IMR-90 (cell line): ENCODE results near the gene RBL2. TPM values are rescaled to one million over a fixed set of nuclear protein-coding genes. Genes with fewer than 3 reads are reported as not detected.

Experiments used
- ATAC-seq: fragments of 200-7000 bp; cut with Tn5 transposase; 2 replicates; pipeline ENCODE4 v1.9.1; 2020; ENCODE audit warnings: low read depth, mild to moderate bottlenecking, moderate library complexity
- BruUV-seq: library from RNA; stranded (reverse); fragments of 400-500 nt; replicated peaks from 2 replicates; lab custom pipeline; 2021; lab: Mats Ljungman, UMichigan
- CTCF ChIA-PET: fragments of 300-600 bp; formaldehyde crosslinking; extraction: SDS; loops from one replicate; lab custom pipeline; 2021; ENCODE audit warnings: antibody characterized with exemption; lab: Yijun Ruan, JAX
- POLR2A ChIA-PET: fragments of 300-600 bp; sonication (Branson Sonifier 250); formaldehyde crosslinking; loops from one replicate; lab custom pipeline; 2022; ENCODE audit warnings: antibody characterized with exemption; ENCODE audit not compliant: unreplicated experiment; lab: Charles Lee
- DNase-seq: peaks from one replicate; pipeline ENCODE4 v3.0.0; 2013
- H2AFZ ChIP-seq: replicated peaks from 2 replicates; pipeline ENCODE3; 2013; ENCODE audit warnings: low read length, mild to moderate bottlenecking; ENCODE audit not compliant: poor library complexity
- H2AK5ac ChIP-seq: 2 replicates; pipeline ENCODE4 v1.6.1; 2013; ENCODE audit warnings: low read depth, low read length, inconsistent platforms
- H2AK9ac ChIP-seq: replicated peaks from 2 replicates; pipeline ENCODE3; 2013; ENCODE audit warnings: mild to moderate bottlenecking, low read depth, low read length, moderate library complexity; ENCODE audit not compliant: poor library complexity
- H2BK120ac ChIP-seq: 2 replicates; pipeline ENCODE4 v1.6.1; 2013; ENCODE audit warnings: low read depth, low read length, inconsistent platforms
- H2BK15ac ChIP-seq: 3 replicates; pipeline ENCODE4 v1.6.1; 2013; ENCODE audit warnings: low read depth, low read length, inconsistent platforms
- H2BK20ac ChIP-seq: 2 replicates; pipeline ENCODE4 v1.6.1; 2013; ENCODE audit warnings: low read depth, mild to moderate bottlenecking, inconsistent platforms, low read length, moderate library complexity
- H2BK5ac ChIP-seq: 2 replicates; pipeline ENCODE4 v1.6.1; 2013; ENCODE audit warnings: mild to moderate bottlenecking, low read depth, low read length, inconsistent platforms; ENCODE audit not compliant: poor library complexity, severe bottlenecking
- H3K14ac ChIP-seq: replicated peaks from 2 replicates; pipeline ENCODE4 v1.6.1; 2013; ENCODE audit warnings: low read depth, low read length, inconsistent platforms
- H3K18ac ChIP-seq: 2 replicates; pipeline ENCODE4 v1.6.1; 2013; ENCODE audit warnings: low read depth, low read length, control low read depth
- H3K23ac ChIP-seq: 2 replicates; pipeline ENCODE4 v1.6.1; 2013; ENCODE audit warnings: low read depth, low read length, inconsistent platforms
- H3K27ac ChIP-seq: 2 replicates; pipeline ENCODE4 v1.5.1; 2013; ENCODE audit warnings: mild to moderate bottlenecking, control low read depth, low read length; ENCODE audit not compliant: insufficient read depth
- H3K27me3 ChIP-seq: 2 replicates; pipeline ENCODE4 v1.6.1; 2013; ENCODE audit warnings: low read length; ENCODE audit not compliant: control insufficient read depth, insufficient read depth
- H3K36me3 ChIP-seq: 2 replicates; pipeline ENCODE4 v1.6.1; 2013; ENCODE audit warnings: low read length, mixed read lengths; ENCODE audit not compliant: control insufficient read depth, insufficient read depth
- H3K4ac ChIP-seq: 2 replicates; pipeline ENCODE4 v1.6.1; 2013; ENCODE audit warnings: low read depth, low read length, inconsistent platforms
- H3K4me1 ChIP-seq: 2 replicates; pipeline ENCODE4 v1.6.1; 2013; ENCODE audit warnings: low read length, mixed read lengths; ENCODE audit not compliant: control insufficient read depth, insufficient read depth
- H3K4me2 ChIP-seq: 2 replicates; pipeline ENCODE4 v1.6.1; 2013; ENCODE audit warnings: low read depth, mild to moderate bottlenecking, control low read depth, low read length, moderate library complexity
- H3K4me3 ChIP-seq: 2 replicates; pipeline ENCODE4 v1.5.1; 2013; ENCODE audit warnings: low read depth, mild to moderate bottlenecking, control low read depth, low read length, moderate library complexity; ENCODE audit not compliant: insufficient read depth
- H3K56ac ChIP-seq: 2 replicates; pipeline ENCODE4 v1.6.1; 2013; ENCODE audit warnings: low read length, inconsistent platforms; ENCODE audit not compliant: insufficient read depth; ENCODE audit errors: extremely low read depth
- H3K79me1 ChIP-seq, 2 experiments: 2 replicates each; pipeline ENCODE4 v1.6.1; 2013; ENCODE audit warnings: low read length in 2 of 2, inconsistent platforms in 1 of 2, low read depth in 1 of 2
- H3K9ac ChIP-seq: 2 replicates; pipeline ENCODE4 v1.6.1; 2013; ENCODE audit warnings: low read depth, low read length, control low read depth
- H3K9me1 ChIP-seq: 2 replicates; pipeline ENCODE4 v1.6.1; 2013; ENCODE audit warnings: low read length, inconsistent platforms; ENCODE audit not compliant: insufficient read depth
- H3K9me3 ChIP-seq: 2 replicates; pipeline ENCODE4 v1.6.1; 2013; ENCODE audit warnings: low read length; ENCODE audit not compliant: control insufficient read depth, insufficient read depth
- H4K20me1 ChIP-seq: 2 replicates; pipeline ENCODE4 v1.6.1; 2013; ENCODE audit warnings: low read length, inconsistent platforms; ENCODE audit not compliant: insufficient read depth
- H4K5ac ChIP-seq: 2 replicates; pipeline ENCODE4 v1.6.1; 2013; ENCODE audit warnings: mild to moderate bottlenecking, low read depth, low read length, control low read depth
- H4K8ac ChIP-seq, 2 experiments: 2 replicates each; pipeline ENCODE4 v1.6.1; 2013; ENCODE audit warnings: low read depth in 2 of 2, low read length in 2 of 2, control low read depth in 1 of 2, inconsistent platforms in 1 of 2
- H4K91ac ChIP-seq: 2 replicates; pipeline ENCODE4 v1.6.1; 2013; ENCODE audit warnings: low read depth, low read length, inconsistent platforms; ENCODE audit not compliant: insufficient read depth
- CEBPB ChIP-seq: IDR thresholded peaks from 2 replicates; pipeline ENCODE4 v1.6.1; 2012; ENCODE audit warnings: low read depth, low read length, improper control_type of control experiment
- RCOR1 ChIP-seq: IDR thresholded peaks from 2 replicates; pipeline ENCODE4 v1.6.1; 2012; ENCODE audit warnings: mild to moderate bottlenecking, low read length, improper control_type of control experiment; ENCODE audit not compliant: insufficient replicate concordance
- WGBS, 2 experiments: methylation state at CpG; one replicate each; pipeline versions ENCODE4 v1.1.5 to v1.1.7; 2013; ENCODE audit warnings: missing lambda C conversion rate in 2 of 2; ENCODE audit not compliant: insufficient read length in 1 of 2; ENCODE audit errors: extremely low coverage in 2 of 2; 5-methylcytosine and 5-hydroxymethylcytosine counted together
- dilution Hi-C: fragments of 300-500 bp; cut with HindIII; formaldehyde crosslinking; loops from one replicate; pipeline ENCODE4 v1.14.3; 2018; ENCODE audit warnings: low sequenced_read_pairs; ENCODE audit not compliant: unreplicated experiment
- in situ Hi-C: fragments of 300-500 bp; cut with MboI; formaldehyde crosslinking; loops from 3 replicates; pipeline ENCODE4 v1.14.3; 2019; ENCODE audit warnings: low sequenced_read_pairs, inconsistent platforms, mixed read lengths
- intact Hi-C: fragments of 100-400 bp; cut with micrococcal nuclease; formaldehyde crosslinking; loops from 2 replicates; pipeline ENCODE4 v1.10.0; 2022
- polyA plus RNA-seq, 3 experiments: library from polyadenylated mRNA; depleted of rRNA; stranded (reverse); fragments of >200 nt; gene quantifications; 2 replicates each; pipeline ENCODE4 v1.2.3, GENCODE V29; 2012; ENCODE audit warnings: low replicate concordance in 1 of 3
- total RNA-seq: library from RNA; depleted of rRNA; stranded (reverse); fragments of >200 nt; gene quantifications from 2 replicates; pipeline ENCODE4 v1.2.3, GENCODE V29; 2012

Gene RBL2
- total and polyA plus RNA-seq, 2 of the 4 experiments (the other 2 are of a cell fraction) = 19.7 to 23.4 TPM

DNA sequence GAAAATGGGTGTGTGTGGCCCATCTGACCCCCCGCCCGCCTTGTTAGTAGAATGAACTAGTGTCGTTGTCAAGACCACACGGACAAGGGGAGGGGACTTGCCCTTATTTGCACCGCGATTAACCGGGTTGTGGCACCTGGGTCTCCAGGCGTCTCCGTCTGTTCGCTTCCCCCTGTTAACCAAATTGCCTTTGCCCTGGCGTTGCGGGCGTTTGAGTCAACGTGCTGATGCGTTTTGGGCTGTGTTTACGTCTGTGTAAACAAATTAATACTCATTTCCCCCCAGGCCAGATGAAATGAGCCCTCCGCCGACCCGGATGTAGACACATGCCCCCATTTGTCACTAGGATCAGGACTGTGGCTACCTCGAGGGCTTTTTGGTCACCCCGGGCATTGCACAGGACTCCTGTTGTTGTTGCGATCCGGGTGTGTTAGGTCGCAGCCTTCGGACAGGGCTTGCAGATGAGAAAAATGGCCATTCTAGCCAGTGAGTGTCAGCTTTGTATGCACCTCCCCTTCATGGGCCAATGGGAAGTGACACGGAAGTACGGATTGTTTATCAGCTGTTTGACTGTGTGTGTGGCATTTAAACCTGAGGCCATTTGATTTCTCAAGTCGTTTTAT is 906 bp downstream of the RBL2 start:
- Histone ChIP-seq H3K79me1 (peaks cover 3 to 22% of the 10 kb centered on the region in 2 experiments; a peak in 2 of 4 replicates), H2BK20ac (no peak overlapping the region), H4K91ac (peak overlapping the region; percentile 5), H3K9ac (peak overlapping the region; percentile 86), H2AFZ (peak overlapping the region; percentile 97), H3K9me1 (peaks cover 4% of the 10 kb centered on the region; the same call in 1 of the 2 replicates), H3K23ac (peak overlapping the region; percentile 15; the same call in 1 of the 2 replicates), H3K14ac (peak overlapping the region; percentile 84), H2BK15ac (no peak overlapping the region), H3K27ac (peak overlapping the region; percentile 84), H3K36me3 (no peaks in the 10 kb centered on the region), H3K4me1 (no peaks in the 10 kb centered on the region), H2AK9ac (peak overlapping the region; percentile 96), H2BK5ac (peak overlapping the region; percentile 72), H3K4me2 (peak overlapping the region; percentile 85), H2AK5ac (peak overlapping the region; percentile 42; the same call in 1 of the 2 replicates), H4K8ac (peak overlapping the region; percentile 76 to 96; a peak in 2 of 4 replicates), H3K9me3 (no peaks in the 10 kb centered on the region), H2BK120ac (0 out of 2 replicates have a peak overlapping the region, but pooled peaks have one; percentile 4), H3K4ac (peak overlapping the region; percentile 34), H3K27me3 (no peaks in the 10 kb centered on the region), H4K5ac (peak overlapping the region; percentile 21), H4K20me1 (no peaks in the 10 kb centered on the region; the same call in 1 of the 2 replicates), H3K18ac (peak overlapping the region; percentile 4; the same call in 1 of the 2 replicates), H3K4me3 (peak overlapping the region; percentile 80), H3K56ac (peak overlapping the region; percentile 56; the same call in 1 of the 2 replicates)
- dilution Hi-C loops = no loop called here
- ChIA-PET POLR2A (interaction anchor here (0.6 to 1.0 kb wide), 4 partner anchors 39 to 383 kb away, joined by 3 to 5 read pairs (median 3); partner anchors contain the start of gene AKTIP), CTCF (no interaction called here)
- DNase-seq = peak; percentile 89
- 0% methylated on average over 6 of the region's 28 CpGs; no CpG with 5 or more reads in 1 of the 2 experiments for WGBS, 2 experiments
- peak; percentile 86 for ATAC-seq
- TF ChIP-seq CEBPB (peak; percentile 17; the same call in 1 of the 2 replicates), RCOR1 (no peak)
- intact Hi-C loops = no loop called here
- in situ Hi-C loops = loop anchor here (25.0 kb wide), 1 partner anchor 373 kb away; the partner anchor contains the start of genes CHD9 and CHD9NB
- BruUV-seq = no TSS peak
